ENCODE data around the gene BRI3BP.
"Not testable (repeated sequence)": the region's sequence is repeated elsewhere in the genome, so short reads cannot be mapped to it uniquely, and the experiment has no call there.

BRI3BP gene

DNA sequence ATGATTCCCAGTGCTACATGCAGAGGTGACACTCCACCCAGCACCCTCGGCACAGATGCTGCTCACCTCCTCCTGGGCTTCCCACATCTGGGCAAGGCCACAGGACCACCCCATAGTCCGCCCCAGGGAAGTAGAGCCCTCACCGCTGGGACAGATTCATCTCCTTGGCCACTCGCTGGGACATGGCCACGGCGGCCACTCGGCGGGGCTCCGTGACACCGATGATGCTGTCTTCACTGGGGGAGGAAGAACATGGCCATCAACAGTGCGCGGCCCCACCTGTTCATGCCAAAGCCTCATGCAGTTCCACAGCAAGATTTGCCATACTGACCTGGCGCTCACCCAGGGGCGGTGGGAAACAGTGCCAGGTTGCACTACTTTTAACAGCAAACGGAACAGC lies 18.2 kb upstream of the BRI3BP start:
- no peak for DNase-seq

DNA sequence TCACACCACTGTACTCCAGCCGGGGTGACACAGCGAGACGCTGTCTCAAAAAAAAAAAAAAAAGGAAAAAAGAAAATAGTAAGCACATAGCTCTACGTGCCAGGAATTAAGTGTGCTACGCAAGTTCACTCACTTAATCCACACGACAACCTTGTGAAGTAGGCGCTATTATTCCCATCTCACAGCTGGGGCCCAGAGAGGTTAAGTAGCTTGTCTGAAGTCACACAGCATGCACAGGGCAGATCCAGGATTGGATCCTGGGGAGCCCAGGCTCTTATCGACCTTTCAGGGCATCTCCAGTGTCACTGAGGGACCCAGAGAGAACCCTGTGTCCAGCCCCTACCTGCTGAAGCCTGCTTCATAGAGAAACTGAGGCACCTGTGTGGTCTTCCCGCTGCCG lies 16.4 kb upstream of the BRI3BP start:
- DNase-seq, result no peak

DNA sequence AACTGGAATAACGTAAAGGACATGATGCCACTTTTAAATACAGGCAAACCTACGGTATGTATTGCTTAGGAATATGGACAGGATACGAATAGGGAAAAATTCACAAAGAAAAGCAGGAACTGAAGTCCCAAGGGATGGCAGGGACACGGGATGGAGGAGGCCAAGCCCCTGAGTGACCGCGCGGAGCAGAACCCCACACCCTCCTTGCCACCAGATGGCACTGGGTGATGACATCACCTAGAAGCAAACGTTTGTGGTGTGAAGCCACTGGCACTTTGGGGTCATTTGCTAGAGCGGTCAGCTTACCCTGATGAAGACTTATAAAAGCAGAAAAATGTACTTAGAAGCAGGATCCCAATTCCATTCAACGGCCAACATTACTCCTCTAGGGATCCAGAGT lies 13.9 kb upstream of the BRI3BP start:
- no peak for DNase-seq

DNA sequence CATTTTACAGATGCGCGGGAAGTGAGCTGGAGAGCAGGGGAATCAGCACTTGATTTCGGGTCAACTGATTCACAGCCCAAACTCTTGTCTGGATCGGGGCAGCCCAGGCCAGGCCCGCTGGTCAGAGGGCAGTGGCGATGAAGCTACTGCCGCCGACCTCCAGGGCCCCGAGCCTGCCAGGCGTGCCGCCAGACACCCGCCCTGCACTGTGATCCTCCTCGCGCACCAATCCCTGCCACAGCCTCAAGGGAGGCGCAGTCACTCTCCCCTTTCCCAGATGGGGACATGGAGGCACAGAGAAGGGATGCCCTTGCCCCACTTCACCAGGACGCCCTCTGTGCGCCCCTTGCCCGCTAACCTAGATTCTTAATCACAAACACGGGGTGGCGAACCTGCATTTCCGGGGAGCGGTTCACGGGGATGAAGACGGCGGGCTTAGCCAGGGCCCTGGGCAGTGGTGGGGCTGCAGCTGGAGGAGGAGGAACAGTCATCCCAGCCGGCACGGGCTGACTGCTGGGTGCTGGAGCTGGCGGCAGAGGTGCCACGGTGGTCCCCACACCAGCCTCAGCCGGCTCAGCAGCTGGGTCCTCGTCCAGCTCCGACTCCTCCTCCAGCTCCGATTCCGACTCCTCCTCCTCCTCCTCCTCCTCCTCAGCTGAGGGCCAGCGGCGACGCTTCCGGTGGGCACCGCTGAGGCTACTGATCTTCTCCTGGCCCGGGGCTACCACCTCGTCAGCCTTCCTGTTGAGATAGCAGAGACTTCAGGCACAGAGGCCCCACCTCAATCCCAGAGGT lies 13.2 kb upstream of the BRI3BP start:
- no peak for DNase-seq

DNA sequence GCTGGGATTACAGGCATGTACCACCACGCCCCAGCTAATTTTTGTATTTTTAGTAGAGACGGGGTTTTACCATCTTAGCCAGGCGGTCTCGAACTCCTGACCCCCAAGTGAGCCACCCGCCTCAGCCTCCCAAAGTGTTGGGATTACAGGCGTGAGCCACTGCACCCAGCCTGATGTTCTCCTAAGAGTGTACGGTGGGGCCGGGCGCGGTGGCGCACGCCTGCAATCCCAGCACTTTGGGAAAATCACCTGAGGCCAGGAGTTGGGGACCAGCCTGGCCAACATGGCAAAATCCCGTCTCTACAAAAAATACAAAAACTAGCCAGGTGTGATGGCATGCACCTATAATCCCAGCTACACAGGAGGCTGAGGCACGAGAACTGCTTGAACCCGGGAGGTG lies 6.6 kb upstream of the BRI3BP start:
- DNase-seq, result not testable (repeated sequence)

DNA sequence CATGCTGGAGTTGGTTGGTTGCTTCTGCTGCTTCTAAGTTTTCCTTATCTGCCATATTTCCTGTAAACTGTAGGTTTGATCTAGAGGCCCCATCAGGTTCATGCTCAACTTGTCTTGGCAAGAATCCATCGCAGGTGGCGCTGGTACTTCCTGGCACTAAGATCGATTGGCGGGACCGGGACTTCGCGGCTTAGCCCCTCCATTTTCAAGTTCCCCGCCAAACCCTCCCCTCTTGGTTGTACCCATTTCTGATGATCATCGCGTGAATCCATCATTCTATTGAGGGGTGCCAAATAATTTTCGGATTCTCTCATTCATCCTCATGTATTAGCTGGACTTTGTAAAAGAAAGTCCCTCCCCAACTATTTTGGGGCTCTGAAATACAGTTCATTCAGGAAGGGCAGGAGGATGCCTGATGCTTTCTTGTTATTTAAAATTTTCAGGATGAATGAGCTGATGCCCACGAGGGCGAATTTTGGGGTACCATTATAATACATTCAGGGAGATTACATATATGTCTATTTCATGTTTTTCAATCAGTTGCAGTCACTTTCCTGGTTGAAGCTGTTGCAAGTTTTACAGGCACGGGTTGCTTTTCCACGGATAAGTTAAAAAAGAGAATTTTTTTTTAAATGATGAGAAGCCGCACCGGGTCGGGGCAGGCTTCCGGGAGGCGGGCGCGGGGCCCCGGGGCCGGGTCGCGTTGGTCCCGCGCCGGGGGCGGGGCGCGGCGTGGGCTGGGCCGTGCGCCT lies 395 bp upstream of the BRI3BP start:
- peak; percentile 94 for DNase-seq

DNA sequence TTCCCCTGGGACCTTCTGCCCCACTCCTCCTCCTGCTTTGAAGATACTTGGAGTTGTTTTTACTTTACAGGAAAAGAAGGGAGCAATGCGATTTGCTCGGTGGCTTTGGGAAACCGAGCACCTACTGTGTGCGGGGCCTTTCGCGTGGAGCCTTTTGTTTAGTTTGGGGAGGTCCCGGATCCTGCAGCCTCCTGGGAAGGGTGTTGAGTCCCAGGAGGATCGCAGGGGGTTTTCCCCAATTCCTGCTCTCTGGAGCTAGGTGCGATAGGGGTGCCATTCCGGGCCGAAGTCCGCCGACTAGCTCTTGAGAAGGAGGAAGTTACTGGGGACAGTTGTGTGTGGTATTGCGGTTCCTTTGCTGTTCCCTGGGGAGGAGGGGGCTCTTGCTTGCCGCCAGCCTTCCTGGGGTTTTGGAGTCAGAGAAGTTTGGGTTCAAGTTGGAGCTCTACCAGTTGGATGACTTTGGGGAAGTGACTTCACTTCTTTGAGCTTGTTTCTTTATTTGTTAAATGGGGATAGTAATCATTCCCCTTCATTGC lies 1.1 kb downstream of the BRI3BP start:
- DNase-seq, result no peak

DNA sequence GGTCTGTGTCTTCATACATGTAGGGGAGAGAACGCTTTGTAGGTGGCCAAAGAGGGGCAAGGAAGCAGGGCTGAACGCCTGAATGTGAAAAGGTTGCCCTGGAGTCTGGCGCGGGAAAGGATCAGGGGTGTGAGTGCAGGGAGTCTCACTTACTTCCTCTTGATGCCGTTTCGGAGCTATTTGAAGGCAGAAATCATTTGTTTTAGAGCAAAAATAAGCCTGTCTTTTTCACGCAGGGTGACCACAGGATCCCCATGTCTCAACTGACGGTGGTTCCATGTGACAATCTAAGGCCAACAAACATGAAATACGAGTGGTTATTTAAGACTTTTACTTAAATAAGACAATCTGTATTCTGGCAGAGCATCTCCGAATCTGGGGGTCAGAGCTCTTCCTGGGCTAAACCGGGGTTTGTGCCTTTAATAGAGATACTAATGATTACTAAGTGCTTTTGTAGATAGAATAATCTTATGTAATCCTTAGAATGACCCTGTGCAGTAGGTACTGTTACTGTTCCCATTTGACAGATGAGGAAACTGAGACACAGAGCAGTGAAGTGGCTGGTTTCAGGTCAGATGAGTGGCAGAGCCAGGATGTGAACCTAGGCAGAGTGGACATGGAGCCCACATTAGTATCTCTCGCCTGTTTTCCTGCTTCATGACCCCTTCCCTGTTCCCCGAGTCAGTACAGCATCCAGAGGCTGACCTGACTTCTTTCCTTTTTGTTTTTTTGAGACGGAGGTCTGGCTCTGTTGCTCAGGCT lies 1.9 kb downstream of the BRI3BP start:
- DNase-seq, result no peak

DNA sequence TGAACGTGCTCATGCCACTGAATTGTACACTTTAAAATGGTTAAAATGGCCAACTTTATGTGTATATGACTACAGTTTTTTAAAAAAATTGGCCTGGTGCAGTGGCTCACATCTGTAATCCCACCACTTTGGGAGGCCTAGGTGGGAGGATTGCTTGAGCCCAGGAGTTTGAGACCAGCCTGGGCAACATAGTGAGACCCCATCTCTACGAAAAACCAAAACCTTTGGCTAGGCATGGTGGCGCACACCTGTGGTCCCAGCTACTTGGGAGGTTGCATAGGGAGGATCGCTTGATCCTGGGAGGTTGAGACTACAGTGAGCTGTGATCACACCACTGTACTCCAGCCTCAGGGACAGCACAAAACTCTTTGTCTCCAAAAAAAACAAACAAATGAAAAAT lies 5.3 kb downstream of the BRI3BP start:
- DNase-seq, result no peak

DNA sequence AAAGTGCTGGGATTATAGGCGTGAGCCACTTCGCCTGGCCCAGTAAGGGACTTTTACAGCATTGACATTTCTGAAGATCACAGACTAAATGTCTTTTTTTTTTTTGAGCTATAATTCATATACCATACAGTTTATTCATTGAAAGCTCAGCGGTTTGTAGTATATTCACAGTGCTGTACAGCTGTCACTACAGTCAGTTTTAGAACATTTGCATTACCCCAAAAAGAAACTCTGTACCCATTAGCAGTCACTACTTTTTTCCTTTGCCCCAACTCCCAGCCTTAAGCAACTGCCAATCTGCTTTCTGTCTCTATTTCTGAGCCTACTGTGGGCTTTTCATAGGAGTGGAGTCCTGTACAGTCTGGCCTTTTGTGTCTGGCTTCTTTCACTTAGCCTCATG lies 8.2 kb downstream of the BRI3BP start:
- DNase-seq, result no peak

DNA sequence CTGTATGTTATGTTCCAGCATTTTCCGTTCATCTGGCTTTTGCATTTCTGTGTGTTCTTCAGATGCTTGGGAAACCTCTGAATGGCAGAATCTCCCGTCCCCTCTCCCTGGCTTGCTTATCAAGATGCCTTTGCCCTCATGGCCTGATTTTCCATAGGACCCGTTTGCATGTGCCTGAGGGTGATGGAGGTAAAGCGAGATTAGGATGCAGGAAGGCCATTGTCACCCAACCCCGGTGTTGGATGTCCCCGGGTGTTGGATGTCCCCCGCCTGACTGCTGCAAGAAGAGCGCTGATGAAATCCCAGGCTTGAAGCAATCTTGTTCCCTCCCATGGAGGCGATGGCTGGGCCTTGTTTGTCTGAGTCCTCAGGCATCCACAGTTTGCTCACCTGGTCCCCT lies 9.6 kb downstream of the BRI3BP start:
- no peak for DNase-seq

DNA sequence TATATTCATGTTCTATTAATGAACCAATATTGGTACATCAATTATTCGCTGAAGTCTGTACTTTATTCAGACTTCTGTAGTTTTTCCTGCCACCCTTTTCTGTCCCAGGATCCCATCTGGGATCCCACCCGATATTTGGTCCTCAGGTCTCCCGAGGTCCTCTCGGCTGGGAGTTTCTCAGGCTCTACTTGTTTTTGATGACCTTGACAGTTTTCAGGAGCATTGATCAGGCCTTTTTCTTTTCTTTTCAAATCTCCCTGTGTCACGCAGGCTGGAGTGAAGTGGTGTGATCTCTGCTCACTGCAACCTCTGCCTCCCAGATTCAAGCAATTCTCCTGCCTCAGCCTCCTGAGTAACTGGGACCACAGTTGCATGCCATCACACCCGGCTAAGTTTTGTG lies 11.2 kb downstream of the BRI3BP start:
- no peak for DNase-seq

DNA sequence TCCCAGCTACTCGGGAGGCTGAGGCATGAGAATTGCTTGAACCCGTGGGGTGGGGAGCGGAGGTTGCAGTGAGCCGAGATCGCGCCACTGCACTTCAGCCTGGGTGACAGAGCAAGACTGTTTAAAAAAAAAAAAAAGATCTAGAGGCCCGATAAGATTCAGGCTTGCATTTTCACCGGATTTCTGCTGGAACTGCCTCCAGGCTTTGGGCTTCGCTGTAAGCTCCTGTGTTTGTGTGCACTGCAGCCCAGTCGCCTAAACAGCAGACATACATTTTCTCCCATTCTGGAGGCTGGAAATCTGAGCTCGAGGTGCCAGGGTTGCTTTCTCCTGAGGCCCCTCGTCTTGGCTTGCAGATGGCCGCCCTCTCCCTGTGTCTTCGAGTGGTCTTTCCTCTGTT lies 12.2 kb downstream of the BRI3BP start:
- no peak for DNase-seq

DNA sequence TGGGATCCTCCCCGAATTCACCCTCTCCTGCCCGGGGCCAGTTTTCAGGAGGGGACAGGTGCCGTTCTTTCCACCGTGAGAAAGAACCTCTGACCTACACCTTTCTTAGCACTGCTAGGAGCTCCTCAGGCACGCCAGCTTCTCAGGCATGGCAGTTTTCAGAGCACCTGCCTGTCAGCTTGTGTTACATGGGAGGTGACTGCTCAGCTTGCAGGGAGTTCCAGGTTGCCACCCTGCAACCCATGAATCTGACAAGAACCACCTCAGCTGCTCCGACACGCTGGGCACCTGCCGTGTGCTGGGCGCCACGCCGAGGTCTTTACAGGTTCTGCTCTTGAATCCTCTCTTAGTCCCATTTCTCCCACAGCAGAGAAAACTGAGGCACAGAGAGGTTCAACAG lies 12.9 kb downstream of the BRI3BP start:
- no peak for DNase-seq

DNA sequence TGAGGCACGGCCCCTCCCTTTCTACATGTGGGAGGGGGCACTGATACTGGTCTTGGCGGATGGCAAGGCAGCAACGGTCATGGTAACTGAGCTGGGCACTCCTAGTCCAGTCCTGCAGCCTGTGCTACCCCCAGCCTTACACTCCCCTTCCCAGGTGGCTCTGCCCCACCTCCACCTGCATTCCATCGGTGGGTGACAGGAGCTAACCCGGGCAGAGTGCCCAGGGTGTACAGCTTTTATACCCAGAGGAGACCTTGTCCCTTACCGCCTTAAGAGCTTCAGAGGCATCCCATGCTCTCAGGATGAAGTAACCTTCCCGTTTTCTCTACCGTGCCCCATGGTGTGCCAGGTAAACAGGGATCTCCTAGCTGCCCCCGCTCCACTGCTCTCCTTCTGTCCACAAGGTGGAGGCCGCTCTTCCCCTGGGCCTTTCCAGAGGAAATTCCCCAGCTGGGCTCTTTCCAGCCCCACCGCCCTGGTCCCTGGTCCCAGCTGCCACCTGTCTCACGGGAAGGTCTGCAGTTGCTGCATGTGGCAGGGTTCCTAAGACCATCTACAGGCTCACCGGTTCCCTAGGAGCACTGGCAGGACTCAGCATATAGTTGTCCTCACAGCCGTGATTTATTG lies 20.5 kb downstream of the BRI3BP start:
- no peak for DNase-seq

DNA sequence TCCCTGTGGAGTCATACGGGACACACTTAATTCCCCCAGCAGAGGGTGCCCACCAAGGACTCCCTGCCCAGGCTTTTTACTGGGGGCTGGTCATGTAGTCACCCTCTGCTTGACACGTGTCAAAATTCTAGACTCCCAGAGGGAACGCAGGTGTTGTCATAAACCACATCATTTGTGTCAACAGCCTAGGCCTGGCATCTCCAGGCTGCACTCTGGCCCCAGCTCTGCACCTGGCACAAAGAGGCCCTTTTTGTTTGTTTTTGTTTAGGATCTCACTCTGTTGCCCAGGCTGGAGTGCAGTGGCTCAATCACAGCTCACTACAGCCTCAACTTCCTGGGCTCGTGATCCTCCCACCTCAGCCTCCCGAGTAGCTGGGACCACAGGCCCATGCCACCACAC lies 21.1 kb downstream of the BRI3BP start:
- no peak for DNase-seq

DNA sequence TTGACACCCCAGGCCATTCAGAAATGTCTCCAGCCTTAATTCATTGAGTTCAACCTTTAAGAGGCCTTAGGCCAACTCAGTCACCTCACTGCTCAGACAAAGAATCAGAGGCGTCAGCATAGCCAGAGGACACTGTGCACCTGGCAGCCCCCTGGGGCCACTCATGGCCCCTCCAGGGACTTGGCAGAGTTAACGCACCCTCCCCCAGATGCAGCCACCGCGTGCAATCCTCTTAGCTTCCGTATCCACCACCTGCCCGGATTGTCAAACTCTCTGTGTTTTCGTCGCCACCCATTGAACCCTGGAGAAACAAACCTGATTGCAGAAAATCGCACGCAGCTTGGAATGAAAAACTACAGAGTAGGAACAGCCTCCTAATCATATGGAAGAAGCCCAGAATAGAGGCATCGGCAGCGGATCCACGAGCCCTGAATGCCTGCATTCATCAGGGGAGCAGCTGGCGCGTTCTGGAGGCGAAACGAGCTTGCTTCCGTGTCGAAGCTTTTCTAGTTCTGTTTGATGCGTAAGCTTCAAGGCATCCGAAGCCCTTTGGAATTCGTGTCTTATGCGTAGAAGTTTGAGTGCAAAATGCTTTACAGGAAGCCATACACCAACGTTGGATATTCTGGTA lies 22.4 kb downstream of the BRI3BP start:
- DNase-seq, result peak; percentile 54

DNA sequence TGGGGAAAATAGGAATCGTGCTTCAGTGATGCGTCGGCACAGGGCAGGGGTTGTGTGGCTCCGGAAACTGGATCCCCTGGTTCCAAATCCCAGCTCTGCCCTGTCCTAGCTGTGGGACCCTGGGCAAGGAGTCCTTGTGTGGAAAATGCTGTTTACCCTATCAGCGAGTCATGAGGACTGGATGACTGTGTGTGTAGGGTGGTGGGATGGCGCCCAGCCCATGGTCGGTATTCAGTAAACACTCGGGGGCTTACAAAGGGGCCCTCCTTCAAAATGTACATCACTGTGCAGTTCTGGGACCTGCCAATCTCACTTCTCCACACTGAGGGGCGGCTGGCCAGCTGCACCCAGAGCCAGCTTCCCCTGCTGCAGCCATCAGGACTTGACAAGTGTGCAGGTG lies 24.4 kb downstream of the BRI3BP start:
- no peak for DNase-seq

DNA sequence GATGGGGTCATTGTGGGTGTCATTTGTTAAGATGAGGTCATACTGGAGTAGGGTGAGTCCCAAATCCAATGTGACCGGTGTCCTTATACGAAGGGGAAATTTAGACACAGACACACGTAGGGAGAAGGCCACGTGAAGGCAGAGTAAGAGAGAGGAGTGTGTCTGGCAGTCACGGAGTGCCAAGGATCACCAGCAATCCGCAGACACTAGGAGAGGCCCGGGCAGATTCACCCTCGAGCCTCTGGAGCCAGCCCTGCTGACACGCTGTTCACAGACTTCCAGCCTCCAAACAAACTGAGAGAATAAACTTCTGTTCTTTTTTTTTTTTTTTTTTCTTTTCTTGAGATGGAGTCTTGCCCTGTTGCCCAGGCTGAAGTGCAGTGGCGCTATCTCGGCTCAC lies 24.9 kb downstream of the BRI3BP start:
- DNase-seq, result no peak

DNA sequence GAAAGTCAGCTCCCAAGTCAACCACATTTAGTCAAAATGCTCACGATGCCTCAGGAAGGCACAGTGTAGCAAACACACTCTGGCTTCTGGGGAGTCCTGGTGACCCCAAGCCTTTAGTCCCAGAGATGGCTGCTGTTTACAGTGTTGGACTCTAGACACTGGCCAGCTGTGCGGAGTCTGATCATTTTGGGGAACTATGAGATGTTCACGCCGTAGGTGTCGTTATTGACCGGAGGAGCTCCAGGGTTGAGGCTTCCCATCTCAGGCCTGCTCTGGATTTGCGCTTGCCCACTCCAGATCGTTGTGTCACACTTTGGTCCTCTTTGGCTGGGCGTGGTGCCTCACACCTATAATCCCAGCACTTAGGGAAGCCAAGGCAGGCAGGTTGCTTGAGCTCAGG lies 27.7 kb downstream of the BRI3BP start:
- DNase-seq, result no peak

DNA sequence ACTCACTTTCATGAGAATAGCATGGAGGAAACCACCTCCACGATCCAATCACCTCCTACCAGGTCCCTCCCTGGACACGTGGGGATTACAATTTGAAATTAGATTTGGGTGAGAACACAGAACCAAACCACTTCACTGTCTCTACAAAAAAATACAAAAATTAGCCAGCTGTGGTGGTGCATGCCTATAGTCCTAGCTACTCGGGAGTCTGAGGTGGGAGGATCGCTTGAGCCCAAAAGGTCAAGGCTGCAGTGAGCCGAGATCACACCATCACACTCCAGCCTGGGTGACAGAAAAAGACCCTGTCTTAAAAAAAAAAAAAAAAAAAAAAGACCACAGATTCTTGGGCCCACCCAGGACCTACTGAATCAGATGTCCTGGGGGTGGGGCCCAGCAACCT lies 28.3 kb downstream of the BRI3BP start:
- no peak for DNase-seq

DNA sequence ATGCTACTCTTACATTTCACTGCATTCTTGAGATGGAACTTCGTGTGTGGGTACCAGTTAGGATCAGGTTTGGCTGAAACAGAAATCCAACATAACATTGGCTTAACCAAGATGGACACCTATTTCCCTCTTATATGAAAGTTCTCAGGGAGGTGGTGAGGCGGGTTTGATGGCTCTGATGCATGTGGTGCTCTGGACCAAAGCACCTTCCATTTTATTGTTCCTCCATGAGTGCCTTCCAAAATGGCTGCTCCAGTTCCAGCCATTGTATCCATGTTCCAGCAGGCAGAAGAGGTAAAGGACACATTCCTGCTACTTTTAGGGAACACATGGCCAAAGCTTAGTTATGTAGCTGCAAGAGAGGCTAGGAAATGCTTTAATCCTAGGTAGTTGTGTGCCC lies 29.6 kb downstream of the BRI3BP start:
- no peak for DNase-seq

Measured in NCI-H146 (cell line).